DMS79 treated with DMSO at 0.1 percent for 48 hours (cell line): ENCODE measurements around the gene PLGRKT.
"Not testable (repeated sequence)": the region's sequence is repeated elsewhere in the genome, so short reads cannot be mapped to it uniquely, and the experiment has no call there.

Source experiments
- DNase-seq: peaks from one replicate; lab custom pipeline; 2025; lab: John Stamatoyannopoulos, UW

PLGRKT gene

GRCh38 chr9:5429873-5430564 lies 7.7 kb downstream of the PLGRKT start:
- DNase-seq = no peak

- no peak for DNase-seq
Observed at GRCh38 chr9:5428794-5429528, 8.8 kb downstream of the PLGRKT start.

- DNase-seq = no peak
Observed at GRCh38 chr9:5428172-5428571, 9.6 kb downstream of the PLGRKT start.

- no peak for DNase-seq
Observed at GRCh38 chr9:5427005-5427404, 10.7 kb downstream of the PLGRKT start.

- no peak for DNase-seq
Observed at GRCh38 chr9:5425006-5425628, 12.6 kb downstream of the PLGRKT start.

- DNase-seq = no peak
Observed at GRCh38 chr9:5422276-5422675, 15.4 kb downstream of the PLGRKT start.

GRCh38 chr9:5421163-5421562 lies 16.6 kb downstream of the PLGRKT start:
- DNase-seq = no peak

GRCh38 chr9:5419987-5420386 lies 17.7 kb downstream of the PLGRKT start:
- no peak for DNase-seq

- no peak for DNase-seq
Observed at GRCh38 chr9:5418481-5418880, 19.2 kb downstream of the PLGRKT start.

- no peak for DNase-seq
Observed at GRCh38 chr9:5416953-5417352, 20.8 kb downstream of the PLGRKT start.

- no peak for DNase-seq
Observed at GRCh38 chr9:5408596-5408995, 29.1 kb downstream of the PLGRKT start.

- no peak for DNase-seq
Observed at GRCh38 chr9:5402217-5402616, 35.5 kb downstream of the PLGRKT start.

- not testable (repeated sequence) for DNase-seq
Observed at GRCh38 chr9:5397547-5397946, 40.2 kb downstream of the PLGRKT start.

GRCh38 chr9:5395428-5395827 lies 42.3 kb downstream of the PLGRKT start:
- no peak for DNase-seq

GRCh38 chr9:5393976-5394375 lies 43.7 kb downstream of the PLGRKT start:
- DNase-seq = not testable (repeated sequence)

- DNase-seq = no peak
Observed at GRCh38 chr9:5393497-5393896, 44.2 kb downstream of the PLGRKT start.

- DNase-seq = no peak
Observed at GRCh38 chr9:5392285-5392684, 45.4 kb downstream of the PLGRKT start.

GRCh38 chr9:5389109-5389732 lies 48.5 kb downstream of the PLGRKT start:
- DNase-seq = no peak

- DNase-seq = no peak
Observed at GRCh38 chr9:5388026-5388819, 49.5 kb downstream of the PLGRKT start.

- no peak for DNase-seq
Observed at GRCh38 chr9:5384436-5384835, 53.3 kb downstream of the PLGRKT start.

GRCh38 chr9:5382479-5382878 lies 55.2 kb downstream of the PLGRKT start:
- DNase-seq = no peak
